Activated CD4-positive, alpha-beta T cell treated with anti-CD3 and anti-CD28 coated beads, Interleukin-2, amount 10 ng/mL, durations not matched to agents 7 days and 5 days (primary cell): ENCODE measurements around the gene ATP2B2. TPM values are rescaled to one million over a fixed set of nuclear protein-coding genes. Genes with fewer than 3 reads are reported as not detected.

Experiments
- CTCF ChIA-PET: fragments of 350-600 bp; sonication (Branson Sonifier 250); formaldehyde crosslinking; loops from one replicate; lab custom pipeline; 2021; ENCODE audit warnings: antibody characterized with exemption; lab: Charles Lee
- POLR2A ChIA-PET: fragments of 350-600 bp; sonication (Branson Sonifier 250); formaldehyde crosslinking; loops from one replicate; lab custom pipeline; 2021; ENCODE audit warnings: antibody characterized with exemption; lab: Charles Lee
- DNase-seq: peaks from one replicate; pipeline ENCODE4 v3.0.0-alpha.2; 2020
- H3K27ac Mint-ChIP-seq: one replicate; pipeline ENCODE4 v1.8.0; 2021; ENCODE audit warnings: mild to moderate bottlenecking, moderate library complexity, mixed read lengths
- H3K27me3 Mint-ChIP-seq: one replicate; pipeline ENCODE4 v1.8.0; 2021; ENCODE audit warnings: mixed read lengths
- H3K36me3 Mint-ChIP-seq: one replicate; pipeline ENCODE4 v1.8.0; 2021; ENCODE audit warnings: low read depth, mixed read lengths
- H3K4me1 Mint-ChIP-seq: one replicate; pipeline ENCODE4 v1.8.0; 2021; ENCODE audit warnings: mixed read lengths
- H3K4me3 Mint-ChIP-seq: one replicate; pipeline ENCODE4 v1.8.0; 2021; ENCODE audit warnings: mild to moderate bottlenecking, moderate library complexity, mixed read lengths
- H3K9me3 Mint-ChIP-seq: one replicate; pipeline ENCODE4 v1.8.0; 2021; ENCODE audit warnings: mixed read lengths
- total RNA-seq, 2 experiments: library from RNA; stranded (reverse); gene quantifications; one replicate each; pipeline ENCODE4 v1.2.3, GENCODE V29; 2021

Gene ATP2B2
- total RNA-seq, 2 experiments from 2014 or later: not detected

GRCh38 chr3:10332481-10333348, 172.7 kb downstream of the ATP2B2 start:
- H3K27ac Mint-ChIP-seq: no peak overlapping the region
- no peaks in the 10 kb centered on the region for H3K36me3 Mint-ChIP-seq
- DNase-seq: no peak
- ChIA-PET POLR2A (no interaction called here), CTCF (no interaction called here)
- peaks cover 16% of the 10 kb centered on the region for H3K4me1 Mint-ChIP-seq
- H3K4me3 Mint-ChIP-seq: no peak overlapping the region
- H3K27me3 Mint-ChIP-seq: peaks cover 23% of the 10 kb centered on the region
- H3K9me3 Mint-ChIP-seq: no peaks in the 10 kb centered on the region

- Mint-ChIP-seq H3K9me3 (no peaks in the 10 kb centered on the region), H3K4me3 (no peak overlapping the region), H3K27ac (no peak overlapping the region), H3K36me3 (no peaks in the 10 kb centered on the region), H3K4me1 (peaks cover 16% of the 10 kb centered on the region), H3K27me3 (peaks cover 35% of the 10 kb centered on the region)
- ChIA-PET CTCF (interaction anchor here (0.5 to 1.3 kb wide), 4 partner anchors 9 to 879 kb away, joined by 3 to 4 read pairs (median 4); no protein-coding TSS in a partner anchor), POLR2A (no interaction called here)
- no peak for DNase-seq
Measured at GRCh38 chr3:10331320-10331719, 174.1 kb downstream of the ATP2B2 start.

- peaks cover 9% of the 10 kb centered on the region for H3K4me1 Mint-ChIP-seq
- no peak for DNase-seq
- H3K36me3 Mint-ChIP-seq: no peaks in the 10 kb centered on the region
- CTCF ChIA-PET: interaction anchor here (0.7 to 1.3 kb wide), 2 partner anchors 9 to 409 kb away, joined by 3 to 4 read pairs; partner anchors contain the start of gene SEC13
- POLR2A ChIA-PET: no interaction called here
- H3K27me3 Mint-ChIP-seq: peaks cover 37% of the 10 kb centered on the region
- H3K9me3 Mint-ChIP-seq: no peaks in the 10 kb centered on the region
- H3K4me3 Mint-ChIP-seq: no peak overlapping the region
- H3K27ac Mint-ChIP-seq: no peak overlapping the region
Measured at GRCh38 chr3:10330319-10330718, 175.1 kb downstream of the ATP2B2 start.

- H3K4me1 Mint-ChIP-seq: peaks cover 2% of the 10 kb centered on the region
- H3K9me3 Mint-ChIP-seq: no peaks in the 10 kb centered on the region
- H3K27me3 Mint-ChIP-seq: peaks cover 40% of the 10 kb centered on the region
- CTCF ChIA-PET: interaction anchor here (1.5 to 1.6 kb wide), 2 partner anchors 15 to 16 kb away, joined by 3 to 4 read pairs; no protein-coding TSS in a partner anchor
- no peak overlapping the region for H3K27ac Mint-ChIP-seq
- POLR2A ChIA-PET: no interaction called here
- H3K36me3 Mint-ChIP-seq: no peaks in the 10 kb centered on the region
- H3K4me3 Mint-ChIP-seq: no peak overlapping the region
- DNase-seq: no peak
Measured at GRCh38 chr3:10329495-10330015, 175.8 kb downstream of the ATP2B2 start.

GRCh38 chr3:10328460-10329071, 176.8 kb downstream of the ATP2B2 start:
- Mint-ChIP-seq H3K4me3 (no peak overlapping the region), H3K27ac (no peak overlapping the region), H3K27me3 (peaks cover 42% of the 10 kb centered on the region), H3K9me3 (no peaks in the 10 kb centered on the region), H3K36me3 (no peaks in the 10 kb centered on the region), H3K4me1 (peaks cover 2% of the 10 kb centered on the region)
- no peak for DNase-seq
- ChIA-PET POLR2A (no interaction called here), CTCF (interaction anchor here (1.5 to 1.6 kb wide), 2 partner anchors 16 to 17 kb away, joined by 3 to 4 read pairs; no protein-coding TSS in a partner anchor)

GRCh38 chr3:10327592-10327991, 177.8 kb downstream of the ATP2B2 start:
- no peak overlapping the region for H3K4me3 Mint-ChIP-seq
- peaks cover 42% of the 10 kb centered on the region for H3K27me3 Mint-ChIP-seq
- H3K36me3 Mint-ChIP-seq: no peaks in the 10 kb centered on the region
- no peaks in the 10 kb centered on the region for H3K9me3 Mint-ChIP-seq
- H3K4me1 Mint-ChIP-seq: no peaks in the 10 kb centered on the region
- DNase-seq: no peak
- POLR2A ChIA-PET: no interaction called here
- H3K27ac Mint-ChIP-seq: no peak overlapping the region
- CTCF ChIA-PET: no interaction called here

GRCh38 chr3:10322352-10322710, 183.1 kb downstream of the ATP2B2 start:
- CTCF ChIA-PET: interaction anchor here (0.6 to 3.0 kb wide), 11 partner anchors 9 to 819 kb away, joined by 3 to 25 read pairs (median 4); partner anchors contain the start of gene CRELD1
- DNase-seq: peak; percentile 49
- H3K27ac Mint-ChIP-seq: no peak overlapping the region
- peaks cover 15% of the 10 kb centered on the region for H3K27me3 Mint-ChIP-seq
- H3K4me1 Mint-ChIP-seq: peaks cover 27% of the 10 kb centered on the region
- no peaks in the 10 kb centered on the region for H3K9me3 Mint-ChIP-seq
- POLR2A ChIA-PET: interaction anchor here (0.6 kb wide), 1 partner anchor 950 kb away, joined by 10 read pairs; no protein-coding TSS in a partner anchor
- peaks cover 7% of the 10 kb centered on the region for H3K36me3 Mint-ChIP-seq
- H3K4me3 Mint-ChIP-seq: no peak overlapping the region

- peak overlapping the region; percentile 90 for H3K27ac Mint-ChIP-seq
- H3K4me1 Mint-ChIP-seq: peaks cover 27% of the 10 kb centered on the region
- peak overlapping the region; percentile 94 for H3K4me3 Mint-ChIP-seq
- no peaks in the 10 kb centered on the region for H3K9me3 Mint-ChIP-seq
- DNase-seq: no peak
- H3K36me3 Mint-ChIP-seq: peaks cover 7% of the 10 kb centered on the region
- ChIA-PET CTCF (interaction anchor here (0.6 to 3.0 kb wide), 12 partner anchors 9 to 818 kb away, joined by 3 to 25 read pairs (median 4); partner anchors contain the start of gene CRELD1), POLR2A (interaction anchor here (0.6 kb wide), 1 partner anchor 949 kb away, joined by 10 read pairs; no protein-coding TSS in a partner anchor)
- peaks cover 11% of the 10 kb centered on the region for H3K27me3 Mint-ChIP-seq
Measured at GRCh38 chr3:10321630-10322351, 183.6 kb downstream of the ATP2B2 start.

- H3K9me3 Mint-ChIP-seq: no peaks in the 10 kb centered on the region
- ChIA-PET CTCF (interaction anchor here (0.6 to 3.0 kb wide), 6 partner anchors 10 to 389 kb away, joined by 3 to 25 read pairs (median 4); partner anchors contain the start of gene CRELD1), POLR2A (no interaction called here)
- no peak for DNase-seq
- H3K4me3 Mint-ChIP-seq: peak overlapping the region; percentile 94
- peak overlapping the region; percentile 90 for H3K27ac Mint-ChIP-seq
- H3K36me3 Mint-ChIP-seq: peaks cover 7% of the 10 kb centered on the region
- H3K27me3 Mint-ChIP-seq: peaks cover 5% of the 10 kb centered on the region
- H3K4me1 Mint-ChIP-seq: peaks cover 27% of the 10 kb centered on the region
Measured at GRCh38 chr3:10320320-10320677, 185.1 kb downstream of the ATP2B2 start.

- peak overlapping the region; percentile 90 for H3K27ac Mint-ChIP-seq
- H3K4me3 Mint-ChIP-seq: peak overlapping the region; percentile 94
- DNase-seq: no peak
- peaks cover 27% of the 10 kb centered on the region for H3K4me1 Mint-ChIP-seq
- peaks cover 10% of the 10 kb centered on the region for H3K36me3 Mint-ChIP-seq
- CTCF ChIA-PET: no interaction called here
- peaks cover 3% of the 10 kb centered on the region for H3K27me3 Mint-ChIP-seq
- no peaks in the 10 kb centered on the region for H3K9me3 Mint-ChIP-seq
- POLR2A ChIA-PET: no interaction called here
Measured at GRCh38 chr3:10319804-10320203, 185.6 kb downstream of the ATP2B2 start.

GRCh38 chr3:10319251-10319650, 186.1 kb downstream of the ATP2B2 start:
- no peak for DNase-seq
- Mint-ChIP-seq H3K9me3 (no peaks in the 10 kb centered on the region), H3K4me3 (peak overlapping the region; percentile 73), H3K36me3 (peaks cover 14% of the 10 kb centered on the region), H3K27me3 (no peaks in the 10 kb centered on the region), H3K4me1 (peaks cover 27% of the 10 kb centered on the region), H3K27ac (peak overlapping the region; percentile 79)
- CTCF ChIA-PET: interaction anchor here (0.8 kb wide), 1 partner anchor 32 kb away, joined by 4 read pairs; no protein-coding TSS in a partner anchor
- POLR2A ChIA-PET: no interaction called here

GRCh38 chr3:10317961-10318350, 187.4 kb downstream of the ATP2B2 start:
- Mint-ChIP-seq H3K27ac (peak overlapping the region; percentile 28), H3K36me3 (peaks cover 17% of the 10 kb centered on the region), H3K9me3 (no peaks in the 10 kb centered on the region), H3K4me1 (peaks cover 27% of the 10 kb centered on the region), H3K4me3 (no peak overlapping the region), H3K27me3 (no peaks in the 10 kb centered on the region)
- DNase-seq: no peak
- ChIA-PET CTCF (no interaction called here), POLR2A (no interaction called here)
